ENCODE results near the gene TMEM59L.

TMEM59L gene

GRCh38 chr19:18649371-18650020 is 36.8 kb downstream of the TMEM59L start:
- Histone ChIP-seq H3K9ac (ENCODE audit: low read length in 5 of 5) (peak overlapping the region; percentile 10 to 69 (median 48)), H3K27ac (ENCODE audit: low read depth, low read length) (peak overlapping the region; percentile 90), H3K9me3 (ENCODE audit: control insufficient read depth in 5 of 5, low read length in 5 of 5) (no peaks in the 10 kb centered on the region), H3K27me3 (ENCODE audit: control insufficient read depth in 5 of 5, insufficient read depth in 4 of 5, low read length in 5 of 5) (no peaks in the 10 kb centered on the region), H3K36me3 (ENCODE audit: control insufficient read depth in 5 of 5, insufficient read depth in 5 of 5, low read length in 5 of 5) (no peaks in the 10 kb centered on the region), H3K4me3 (ENCODE audit: low read depth in 1 of 5, low read length in 5 of 5) (peak overlapping the region; percentile 42 to 60 (median 46)), H3K4me1 (ENCODE audit: control insufficient read depth in 5 of 5, insufficient read depth in 5 of 5, low read length in 5 of 5) (peaks cover 11 to 63% (median 50%) of the 10 kb centered on the region in 5 donors)

DNA sequence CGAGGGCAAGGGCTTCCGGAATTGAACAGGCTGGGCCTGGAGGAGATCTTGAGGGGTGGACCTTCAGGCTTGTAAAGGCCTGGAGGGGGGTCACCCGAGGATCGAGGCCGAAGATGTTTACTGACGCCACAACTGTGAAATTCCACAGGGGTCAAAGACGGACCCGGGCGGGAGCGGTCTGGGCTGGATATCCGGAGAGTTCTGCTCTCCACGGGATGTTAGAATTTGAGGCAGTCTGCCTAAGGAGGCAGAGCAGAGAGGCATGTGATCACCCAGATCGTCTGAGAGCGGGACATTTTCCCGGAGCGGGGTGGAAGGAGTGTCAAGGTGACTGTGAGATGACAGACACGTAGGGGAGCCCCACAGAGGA is 37.3 kb downstream of the TMEM59L start:
- no peaks in the 10 kb centered on the region for H3K27me3 ChIP-seq (ENCODE audit: control insufficient read depth in 5 of 5, insufficient read depth in 4 of 5, low read length in 5 of 5)
- H3K9me3 ChIP-seq (ENCODE audit: control insufficient read depth in 5 of 5, low read length in 5 of 5): no peaks in the 10 kb centered on the region
- H3K4me3 ChIP-seq (ENCODE audit: low read depth in 1 of 5, low read length in 5 of 5): peak overlapping the region; percentile 42 to 59 (median 46)
- peaks cover 11 to 58% (median 46%) of the 10 kb centered on the region in 5 donors for H3K4me1 ChIP-seq (ENCODE audit: control insufficient read depth in 5 of 5, insufficient read depth in 5 of 5, low read length in 5 of 5)
- no peaks in the 10 kb centered on the region for H3K36me3 ChIP-seq (ENCODE audit: control insufficient read depth in 5 of 5, insufficient read depth in 5 of 5, low read length in 5 of 5)
- H3K9ac ChIP-seq (ENCODE audit: low read length in 5 of 5): peak overlapping the region; percentile 10 to 69 (median 17)
- peak overlapping the region; percentile 90 for H3K27ac ChIP-seq (ENCODE audit: low read depth, low read length)

DNA sequence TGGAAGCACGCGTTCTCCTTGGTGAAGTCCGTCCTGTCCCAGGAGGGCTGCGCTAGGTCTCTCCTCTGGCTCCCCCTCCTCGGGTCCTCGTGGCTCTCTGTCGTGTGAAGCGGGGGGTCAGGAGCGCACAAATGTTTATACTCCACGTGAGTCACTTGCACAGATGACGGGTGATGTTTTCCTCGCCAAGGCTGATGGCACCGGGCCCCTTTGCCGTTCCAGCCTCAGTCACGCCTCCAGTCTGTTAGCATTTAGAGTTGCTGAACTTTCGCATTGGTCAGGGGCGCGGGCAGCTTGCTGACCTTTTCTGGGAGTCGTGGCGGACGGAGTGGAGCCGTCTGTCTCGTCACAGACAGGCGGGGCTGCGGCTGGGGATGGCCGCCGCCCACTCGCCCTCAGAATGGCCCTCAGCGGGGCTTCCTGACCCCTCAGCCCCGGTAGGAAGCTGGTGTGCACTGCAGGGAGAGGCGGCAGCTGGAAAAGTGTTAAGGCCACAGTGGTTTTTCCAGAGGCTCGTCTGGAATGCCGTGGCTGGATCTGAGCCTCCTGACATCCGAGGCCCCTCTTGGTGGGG is 37.9 kb downstream of the TMEM59L start:
- H3K36me3 ChIP-seq (ENCODE audit: control insufficient read depth in 5 of 5, insufficient read depth in 5 of 5, low read length in 5 of 5): no peaks in the 10 kb centered on the region
- peaks cover 11 to 53% (median 41%) of the 10 kb centered on the region in 5 donors for H3K4me1 ChIP-seq (ENCODE audit: control insufficient read depth in 5 of 5, insufficient read depth in 5 of 5, low read length in 5 of 5)
- peak overlapping the region; percentile 90 for H3K27ac ChIP-seq (ENCODE audit: low read depth, low read length)
- peak overlapping the region; percentile 42 to 59 (median 46) for H3K4me3 ChIP-seq (ENCODE audit: low read depth in 1 of 5, low read length in 5 of 5)
- no peaks in the 10 kb centered on the region for H3K9me3 ChIP-seq (ENCODE audit: control insufficient read depth in 5 of 5, low read length in 5 of 5)
- H3K9ac ChIP-seq (ENCODE audit: low read length in 5 of 5): peak overlapping the region in 4 of 5 donors; percentile 10 to 69 (median 38)
- H3K27me3 ChIP-seq (ENCODE audit: control insufficient read depth in 5 of 5, insufficient read depth in 4 of 5, low read length in 5 of 5): no peaks in the 10 kb centered on the region

DNA sequence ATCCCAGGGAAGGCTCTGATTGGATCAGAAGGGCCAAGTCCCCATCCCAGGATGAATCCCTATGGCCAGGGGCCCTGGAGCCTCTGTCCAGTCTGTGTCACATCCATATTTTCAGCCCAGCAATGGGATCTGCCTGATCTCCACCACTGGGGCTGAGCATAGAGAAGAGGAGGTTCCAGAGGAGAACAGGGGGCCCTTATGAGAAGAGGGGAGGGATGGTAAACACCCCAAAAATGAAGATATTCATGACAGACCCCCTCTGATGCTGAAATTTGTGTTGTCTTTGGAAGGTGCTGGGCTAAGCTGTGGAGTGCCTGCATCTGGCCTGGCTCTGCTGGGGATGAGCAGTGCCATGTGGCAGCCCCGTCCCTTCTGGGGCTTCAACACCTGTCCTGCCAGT is 38.6 kb downstream of the TMEM59L start:
- H3K4me3 ChIP-seq (ENCODE audit: low read depth in 1 of 5, low read length in 5 of 5): peak overlapping the region in 1 of 5 donors; percentile 15
- H3K27ac ChIP-seq (ENCODE audit: low read depth, low read length): peak overlapping the region; percentile 90
- H3K9me3 ChIP-seq (ENCODE audit: control insufficient read depth in 5 of 5, low read length in 5 of 5): no peaks in the 10 kb centered on the region
- peak overlapping the region in 3 of 5 donors; percentile 23 to 69 (median 29) for H3K9ac ChIP-seq (ENCODE audit: low read length in 5 of 5)
- H3K27me3 ChIP-seq (ENCODE audit: control insufficient read depth in 5 of 5, insufficient read depth in 4 of 5, low read length in 5 of 5): no peaks in the 10 kb centered on the region
- peaks cover 11 to 48% (median 41%) of the 10 kb centered on the region in 5 donors for H3K4me1 ChIP-seq (ENCODE audit: control insufficient read depth in 5 of 5, insufficient read depth in 5 of 5, low read length in 5 of 5)
- H3K36me3 ChIP-seq (ENCODE audit: control insufficient read depth in 5 of 5, insufficient read depth in 5 of 5, low read length in 5 of 5): no peaks in the 10 kb centered on the region

- Histone ChIP-seq H3K36me3 (ENCODE audit: control insufficient read depth in 5 of 5, insufficient read depth in 5 of 5, low read length in 5 of 5) (no peaks in the 10 kb centered on the region), H3K9me3 (ENCODE audit: control insufficient read depth in 5 of 5, low read length in 5 of 5) (no peaks in the 10 kb centered on the region), H3K4me1 (ENCODE audit: control insufficient read depth in 5 of 5, insufficient read depth in 5 of 5, low read length in 5 of 5) (peaks cover 11 to 48% (median 41%) of the 10 kb centered on the region in 5 donors), H3K27ac (ENCODE audit: low read depth, low read length) (no peak overlapping the region), H3K4me3 (ENCODE audit: low read depth in 1 of 5, low read length in 5 of 5) (no peak overlapping the region), H3K27me3 (ENCODE audit: control insufficient read depth in 5 of 5, insufficient read depth in 4 of 5, low read length in 5 of 5) (no peaks in the 10 kb centered on the region), H3K9ac (ENCODE audit: low read length in 5 of 5) (no peak overlapping the region)
Observed at GRCh38 chr19:18651733-18652132, 39.1 kb downstream of the TMEM59L start.

DNA sequence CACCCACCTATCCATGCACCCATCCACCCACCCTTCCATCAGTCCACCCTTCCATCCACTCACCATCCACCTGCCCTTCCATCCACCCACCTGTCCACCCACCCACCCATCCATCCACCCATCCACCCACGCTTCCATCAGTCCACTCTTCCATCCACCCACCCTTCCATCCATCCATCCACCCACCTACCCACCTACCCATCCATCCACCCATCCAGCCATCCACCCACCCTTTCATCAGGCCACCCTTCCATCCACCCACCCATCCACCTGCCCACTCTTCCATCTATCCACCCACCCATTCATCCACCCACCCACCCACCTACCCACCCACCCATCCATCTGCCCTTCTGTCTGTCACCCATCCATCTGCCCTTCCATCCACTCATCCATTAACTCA is 41.2 kb downstream of the TMEM59L start:
- no peak overlapping the region for H3K27ac ChIP-seq (ENCODE audit: low read depth, low read length)
- no peak overlapping the region for H3K9ac ChIP-seq (ENCODE audit: low read length in 5 of 5)
- H3K4me1 ChIP-seq (ENCODE audit: control insufficient read depth in 5 of 5, insufficient read depth in 5 of 5, low read length in 5 of 5): peaks cover 10 to 47% (median 42%) of the 10 kb centered on the region in 5 donors
- no peak overlapping the region for H3K4me3 ChIP-seq (ENCODE audit: low read depth in 1 of 5, low read length in 5 of 5)
- no peaks in the 10 kb centered on the region for H3K9me3 ChIP-seq (ENCODE audit: control insufficient read depth in 5 of 5, low read length in 5 of 5)
- no peaks in the 10 kb centered on the region for H3K36me3 ChIP-seq (ENCODE audit: control insufficient read depth in 5 of 5, insufficient read depth in 5 of 5, low read length in 5 of 5)
- no peaks in the 10 kb centered on the region for H3K27me3 ChIP-seq (ENCODE audit: control insufficient read depth in 5 of 5, insufficient read depth in 4 of 5, low read length in 5 of 5)

DNA sequence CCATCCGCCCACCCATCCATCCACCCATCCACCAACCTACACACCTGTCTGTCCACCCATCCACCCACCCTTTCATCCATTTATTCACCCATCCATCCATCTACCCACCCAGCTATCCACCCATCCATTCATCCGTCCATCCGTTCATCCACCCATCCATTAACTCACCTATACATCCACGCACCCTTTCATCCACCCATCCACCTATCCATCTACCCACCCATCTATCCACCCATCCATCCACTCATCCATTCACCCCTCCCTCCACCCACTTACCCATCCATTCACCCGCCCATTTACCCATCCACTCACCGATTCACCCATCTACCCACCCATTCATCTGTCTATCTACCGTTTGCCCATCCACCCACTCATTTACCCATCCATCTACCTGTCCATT is 41.8 kb downstream of the TMEM59L start:
- H3K4me1 ChIP-seq (ENCODE audit: control insufficient read depth in 5 of 5, insufficient read depth in 5 of 5, low read length in 5 of 5): peaks cover 6 to 47% (median 42%) of the 10 kb centered on the region in 5 donors
- H3K4me3 ChIP-seq (ENCODE audit: low read depth in 1 of 5, low read length in 5 of 5): no peak overlapping the region
- H3K27me3 ChIP-seq (ENCODE audit: control insufficient read depth in 5 of 5, insufficient read depth in 4 of 5, low read length in 5 of 5): no peaks in the 10 kb centered on the region
- H3K9me3 ChIP-seq (ENCODE audit: control insufficient read depth in 5 of 5, low read length in 5 of 5): no peaks in the 10 kb centered on the region
- H3K36me3 ChIP-seq (ENCODE audit: control insufficient read depth in 5 of 5, insufficient read depth in 5 of 5, low read length in 5 of 5): no peaks in the 10 kb centered on the region
- H3K27ac ChIP-seq (ENCODE audit: low read depth, low read length): no peak overlapping the region
- no peak overlapping the region for H3K9ac ChIP-seq (ENCODE audit: low read length in 5 of 5)

- Histone ChIP-seq H3K27me3 (ENCODE audit: control insufficient read depth in 5 of 5, insufficient read depth in 4 of 5, low read length in 5 of 5) (no peaks in the 10 kb centered on the region), H3K36me3 (ENCODE audit: control insufficient read depth in 5 of 5, insufficient read depth in 5 of 5, low read length in 5 of 5) (no peaks in the 10 kb centered on the region), H3K9me3 (ENCODE audit: control insufficient read depth in 5 of 5, low read length in 5 of 5) (no peaks in the 10 kb centered on the region), H3K4me3 (ENCODE audit: low read depth in 1 of 5, low read length in 5 of 5) (no peak overlapping the region), H3K4me1 (ENCODE audit: control insufficient read depth in 5 of 5, insufficient read depth in 5 of 5, low read length in 5 of 5) (peaks cover under 1 to 47% (median 41%) of the 10 kb centered on the region in 5 donors), H3K27ac (ENCODE audit: low read depth, low read length) (no peak overlapping the region), H3K9ac (ENCODE audit: low read length in 5 of 5) (no peak overlapping the region)
Observed at GRCh38 chr19:18655173-18655844, 42.6 kb downstream of the TMEM59L start.

DNA sequence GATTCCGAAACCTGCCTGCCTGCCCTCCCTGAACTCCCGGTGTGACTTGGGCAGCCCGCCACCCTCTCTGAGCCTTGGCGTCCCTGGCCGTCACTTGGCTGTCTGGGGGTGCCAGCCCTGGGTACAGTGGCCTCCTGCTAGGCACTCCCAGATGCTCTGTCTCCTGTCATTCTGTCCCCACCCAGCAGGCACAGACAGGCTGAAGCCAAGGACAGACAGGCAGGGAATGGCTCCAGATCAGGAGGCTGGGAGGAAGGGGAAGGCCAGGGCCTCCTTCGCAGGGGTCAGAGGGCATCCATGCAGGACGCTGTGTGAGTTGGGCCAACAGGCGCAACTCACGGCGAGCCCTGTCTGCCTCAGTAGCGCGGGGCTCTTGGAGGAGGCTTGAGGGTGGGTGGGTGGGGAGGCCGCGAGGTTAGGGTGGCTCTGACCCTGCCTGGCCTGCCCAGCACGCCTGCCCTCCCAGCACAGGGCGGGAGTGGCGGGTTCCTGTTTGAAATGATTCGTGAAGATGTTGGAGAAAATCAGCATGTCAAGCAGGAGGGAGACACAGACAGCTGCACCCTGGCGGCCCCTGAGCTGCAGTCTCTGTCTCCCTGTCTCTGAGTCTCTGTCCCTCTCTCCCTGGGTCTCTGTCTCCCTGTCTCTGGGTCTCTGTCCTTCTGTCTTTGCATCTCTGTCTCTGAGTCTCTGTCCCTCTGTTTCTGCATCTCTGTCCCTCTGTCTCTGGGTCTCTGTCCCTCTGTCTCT is 43.8 kb downstream of the TMEM59L start:
- H3K9ac ChIP-seq (ENCODE audit: low read length in 5 of 5): no peak overlapping the region
- no peaks in the 10 kb centered on the region for H3K27me3 ChIP-seq (ENCODE audit: control insufficient read depth in 5 of 5, insufficient read depth in 4 of 5, low read length in 5 of 5)
- no peak overlapping the region for H3K4me3 ChIP-seq (ENCODE audit: low read depth in 1 of 5, low read length in 5 of 5)
- no peaks in the 10 kb centered on the region for H3K36me3 ChIP-seq (ENCODE audit: control insufficient read depth in 5 of 5, insufficient read depth in 5 of 5, low read length in 5 of 5)
- H3K4me1 ChIP-seq (ENCODE audit: control insufficient read depth in 5 of 5, insufficient read depth in 5 of 5, low read length in 5 of 5): peaks cover 0 to 47% (median 38%) of the 10 kb centered on the region in 5 donors
- H3K27ac ChIP-seq (ENCODE audit: low read depth, low read length): no peak overlapping the region
- no peaks in the 10 kb centered on the region for H3K9me3 ChIP-seq (ENCODE audit: control insufficient read depth in 5 of 5, low read length in 5 of 5)
